Neural progenitor cell (in vitro differentiated cells): ENCODE results near the gene KRT9. TPM values are rescaled to one million over a fixed set of nuclear protein-coding genes. Genes with fewer than 3 reads are reported as not detected.

Experiments used
- DNase-seq: peaks from one replicate; pipeline ENCODE4 v3.0.0-alpha.2; 2016; ENCODE audit warnings: low spot score
- H2AFZ ChIP-seq: fragments of 200-600 bp; sonication (generic); replicated peaks from 2 replicates; pipeline ENCODE4 v1.6.1; 2016; ENCODE audit warnings: antibody characterized with exemption
- H3F3A ChIP-seq: fragments of 200-600 bp; sonication (generic); 2 replicates; pipeline ENCODE4 v1.6.1; 2016; ENCODE audit warnings: antibody characterized with exemption, low read depth
- H3K27ac ChIP-seq: fragments of 200-600 bp; sonication (generic); 2 replicates; pipeline ENCODE4 v1.5.1; 2016; ENCODE audit warnings: mild to moderate bottlenecking
- H3K27me3 ChIP-seq: fragments of 200-600 bp; sonication (generic); 2 replicates; pipeline ENCODE4 v1.6.1; 2016; ENCODE audit warnings: mild to moderate bottlenecking, moderate library complexity
- H3K36me3 ChIP-seq: fragments of 200-600 bp; sonication (generic); 2 replicates; pipeline ENCODE4 v1.5.1; 2016
- H3K4me1 ChIP-seq: fragments of 200-600 bp; sonication (generic); 2 replicates; pipeline ENCODE4 v1.6.1; 2016; ENCODE audit warnings: mixed run types
- H3K4me2 ChIP-seq: fragments of 200-600 bp; sonication (generic); 2 replicates; pipeline ENCODE4 v1.6.1; 2016
- H3K4me3 ChIP-seq: fragments of 200-600 bp; sonication (generic); 2 replicates; pipeline ENCODE4 v1.5.1; 2016
- H3K79me2 ChIP-seq: fragments of 200-600 bp; sonication (generic); 2 replicates; pipeline ENCODE4 v1.6.1; 2016; ENCODE audit warnings: low read depth
- H3K9ac ChIP-seq: fragments of 200-600 bp; sonication (generic); 2 replicates; pipeline ENCODE4 v1.6.1; 2016
- H3K9me3 ChIP-seq: fragments of 200-600 bp; sonication (generic); 2 replicates; pipeline ENCODE4 v1.5.1; 2016; ENCODE audit warnings: low read depth
- H4K20me1 ChIP-seq: fragments of 200-600 bp; sonication (generic); 2 replicates; pipeline ENCODE4 v1.6.1; 2016; ENCODE audit warnings: low read depth
- H3K27ac Mint-ChIP-seq: 3 replicates; pipeline ENCODE4 v1.8.0; 2021; ENCODE audit warnings: mixed read lengths
- H3K27me3 Mint-ChIP-seq: 2 replicates; pipeline ENCODE4 v1.8.0; 2022; ENCODE audit warnings: low read depth, mild to moderate bottlenecking, inconsistent platforms, moderate library complexity, mixed read lengths; ENCODE audit not compliant: insufficient read depth
- H3K36me3 Mint-ChIP-seq: 3 replicates; pipeline ENCODE4 v1.8.0; 2021; ENCODE audit warnings: mixed read lengths
- H3K4me1 Mint-ChIP-seq: 3 replicates; pipeline ENCODE4 v1.8.0; 2021; ENCODE audit warnings: mixed read lengths
- H3K4me3 Mint-ChIP-seq: 3 replicates; pipeline ENCODE4 v1.8.0; 2021; ENCODE audit warnings: mild to moderate bottlenecking, moderate library complexity, mixed read lengths
- H3K9me3 Mint-ChIP-seq: 3 replicates; pipeline ENCODE4 v1.8.0; 2020; ENCODE audit warnings: mixed read lengths
- EZH2 ChIP-seq: fragments of 200-600 bp; sonication (generic); IDR thresholded peaks from 2 replicates; pipeline ENCODE4 v1.6.1; 2017; ENCODE audit warnings: antibody characterized with exemption, mild to moderate bottlenecking, moderate library complexity
- EZH2phosphoT487 ChIP-seq: fragments of 200-600 bp; sonication (generic); IDR thresholded peaks from 2 replicates; pipeline ENCODE4 v1.6.1; 2017; ENCODE audit warnings: antibody characterized with exemption
- total RNA-seq: library from RNA; depleted of rRNA; stranded (reverse); fragments of >200 nt; gene quantifications from 2 replicates; pipeline ENCODE4 v1.2.3, GENCODE V29; 2015; ENCODE audit warnings: low replicate concordance
- TF ChIP-seq, protein P1 (sequence below): fragments of 200-600 bp; sonication (generic); IDR thresholded peaks from 2 replicates; pipeline ENCODE4 v1.5.1; 2017; ENCODE audit warnings: antibody characterized with exemption, mild to moderate bottlenecking

Gene KRT9
- total RNA-seq, 1 donor from 2014 or later: not detected

DNA sequence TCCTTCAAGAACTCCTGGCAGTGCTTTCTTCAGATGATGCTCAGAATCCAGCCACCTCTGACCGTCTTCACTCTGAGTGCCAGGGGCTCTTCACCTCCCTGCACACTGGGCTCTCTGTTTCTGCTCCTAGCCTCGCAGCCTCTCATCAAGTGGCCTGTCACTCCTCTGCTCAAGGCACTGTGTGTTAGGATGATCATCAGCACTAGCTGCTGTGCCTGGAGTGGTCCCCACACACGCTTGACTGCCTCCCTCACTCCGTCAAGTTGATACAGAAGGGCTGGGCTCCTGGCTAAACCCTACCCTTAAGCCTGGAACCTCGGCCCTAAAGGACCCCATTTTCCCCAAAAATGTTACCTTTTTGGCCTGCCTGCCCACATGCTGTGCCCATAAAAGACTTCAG lies 15.6 kb downstream of the KRT9 start:
- Mint-ChIP-seq H3K27me3 (peaks cover 2% of the 10 kb centered on the region), H3K36me3 (no peaks in the 10 kb centered on the region), H3K9me3 (no peaks in the 10 kb centered on the region), H3K4me1 (peaks cover 17% of the 10 kb centered on the region), H3K4me3 (no peak overlapping the region), H3K27ac (peak overlapping the region; percentile 9)
- Histone ChIP-seq H3K9me3 (no peaks in the 10 kb centered on the region), H3K4me1 (no peaks in the 10 kb centered on the region), H3K27ac (no peak overlapping the region), H3K27me3 (no peaks in the 10 kb centered on the region), H3F3A (no peaks in the 10 kb centered on the region), H4K20me1 (no peaks in the 10 kb centered on the region), H3K36me3 (no peaks in the 10 kb centered on the region), H3K9ac (no peak overlapping the region), H3K4me3 (no peak overlapping the region), H3K79me2 (no peaks in the 10 kb centered on the region), H3K4me2 (no peak overlapping the region), H2AFZ (peak overlapping the region; percentile 57)
- TF ChIP-seq EZH2: no peak
- no peak for TF ChIP-seq EZH2phosphoT487
- TF ChIP-seq, protein P1, sequence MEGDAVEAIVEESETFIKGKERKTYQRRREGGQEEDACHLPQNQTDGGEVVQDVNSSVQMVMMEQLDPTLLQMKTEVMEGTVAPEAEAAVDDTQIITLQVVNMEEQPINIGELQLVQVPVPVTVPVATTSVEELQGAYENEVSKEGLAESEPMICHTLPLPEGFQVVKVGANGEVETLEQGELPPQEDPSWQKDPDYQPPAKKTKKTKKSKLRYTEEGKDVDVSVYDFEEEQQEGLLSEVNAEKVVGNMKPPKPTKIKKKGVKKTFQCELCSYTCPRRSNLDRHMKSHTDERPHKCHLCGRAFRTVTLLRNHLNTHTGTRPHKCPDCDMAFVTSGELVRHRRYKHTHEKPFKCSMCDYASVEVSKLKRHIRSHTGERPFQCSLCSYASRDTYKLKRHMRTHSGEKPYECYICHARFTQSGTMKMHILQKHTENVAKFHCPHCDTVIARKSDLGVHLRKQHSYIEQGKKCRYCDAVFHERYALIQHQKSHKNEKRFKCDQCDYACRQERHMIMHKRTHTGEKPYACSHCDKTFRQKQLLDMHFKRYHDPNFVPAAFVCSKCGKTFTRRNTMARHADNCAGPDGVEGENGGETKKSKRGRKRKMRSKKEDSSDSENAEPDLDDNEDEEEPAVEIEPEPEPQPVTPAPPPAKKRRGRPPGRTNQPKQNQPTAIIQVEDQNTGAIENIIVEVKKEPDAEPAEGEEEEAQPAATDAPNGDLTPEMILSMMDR: no peak
- DNase-seq: no peak

DNA sequence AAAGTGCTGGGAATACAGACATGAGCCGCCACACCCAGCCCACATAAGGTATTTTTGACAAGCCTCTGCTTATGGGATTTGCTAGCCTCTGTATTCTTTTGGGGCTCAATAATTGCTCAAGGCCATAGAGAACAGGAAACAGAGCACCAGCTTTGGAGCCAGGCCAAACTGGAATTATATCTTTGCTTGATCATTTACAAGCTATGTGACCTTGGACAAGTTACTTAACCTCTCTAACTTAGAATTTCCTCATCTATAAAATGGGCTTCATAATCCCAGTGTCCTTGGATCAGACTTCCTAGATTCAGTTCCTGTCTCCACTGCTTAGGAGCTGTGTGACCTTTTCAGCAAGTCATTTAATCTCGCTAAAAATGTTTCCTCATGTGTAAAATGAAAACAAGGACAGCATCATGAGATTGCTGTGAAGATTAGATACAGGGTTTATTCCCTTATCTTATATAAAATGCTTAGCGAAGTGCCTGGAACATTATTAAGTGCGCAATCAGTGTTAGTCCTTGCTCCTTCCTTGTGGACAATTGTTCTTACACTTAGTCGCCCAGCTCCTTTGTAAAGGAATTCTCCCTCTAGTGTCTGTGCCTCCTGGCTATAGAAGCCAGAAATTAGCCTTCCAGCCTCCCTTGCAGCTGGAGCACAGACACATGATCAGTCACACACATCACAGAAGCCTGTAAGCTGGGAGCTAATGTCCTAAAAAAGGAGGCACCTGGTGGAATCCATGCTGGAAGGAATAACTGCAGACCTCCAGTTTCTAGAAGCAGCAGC lies 16.6 kb downstream of the KRT9 start:
- Histone ChIP-seq H2AFZ (no peak overlapping the region), H3K9me3 (no peaks in the 10 kb centered on the region), H3K27ac (no peak overlapping the region), H3K4me3 (no peak overlapping the region), H3K9ac (no peak overlapping the region), H3K4me2 (no peak overlapping the region), H4K20me1 (no peaks in the 10 kb centered on the region), H3K27me3 (no peaks in the 10 kb centered on the region), H3F3A (no peaks in the 10 kb centered on the region), H3K36me3 (no peaks in the 10 kb centered on the region), H3K79me2 (no peaks in the 10 kb centered on the region), H3K4me1 (no peaks in the 10 kb centered on the region)
- DNase-seq: peak; percentile 37
- no peak overlapping the region for H3K27ac Mint-ChIP-seq
- H3K27me3 Mint-ChIP-seq: peaks cover 2% of the 10 kb centered on the region
- no peaks in the 10 kb centered on the region for H3K9me3 Mint-ChIP-seq
- no peaks in the 10 kb centered on the region for H3K36me3 Mint-ChIP-seq
- TF ChIP-seq EZH2phosphoT487: no peak
- TF ChIP-seq, protein P1: peak; percentile 9
- peaks cover 12% of the 10 kb centered on the region for H3K4me1 Mint-ChIP-seq
- no peak overlapping the region for H3K4me3 Mint-ChIP-seq

- Histone ChIP-seq H3K79me2 (no peaks in the 10 kb centered on the region), H4K20me1 (no peaks in the 10 kb centered on the region), H2AFZ (no peak overlapping the region), H3K4me1 (no peaks in the 10 kb centered on the region), H3K36me3 (no peaks in the 10 kb centered on the region), H3K27ac (no peak overlapping the region), H3K9me3 (no peaks in the 10 kb centered on the region), H3K4me2 (no peak overlapping the region), H3K9ac (no peak overlapping the region), H3K4me3 (no peak overlapping the region), H3K27me3 (no peaks in the 10 kb centered on the region), H3F3A (no peaks in the 10 kb centered on the region)
- H3K27ac Mint-ChIP-seq: peak overlapping the region; percentile 65
- H3K36me3 Mint-ChIP-seq: no peaks in the 10 kb centered on the region
- DNase-seq: no peak
- no peaks in the 10 kb centered on the region for H3K9me3 Mint-ChIP-seq
- TF ChIP-seq, protein P1: no peak
- peaks cover 2% of the 10 kb centered on the region for H3K27me3 Mint-ChIP-seq
- H3K4me1 Mint-ChIP-seq: peaks cover 22% of the 10 kb centered on the region
- H3K4me3 Mint-ChIP-seq: no peak overlapping the region
Measured at GRCh38 chr17:41553987-41554680, 17.7 kb downstream of the KRT9 start.
